Cardiac muscle cell (in vitro differentiated cells and primary cell): ENCODE results near the gene IFI27L1. TPM values are rescaled to one million over a fixed set of nuclear protein-coding genes. Genes with fewer than 3 reads are reported as not detected.

Experiments used
- DNase-seq, 2 donors: peaks; one replicate each; pipeline versions ENCODE4 v3.0.0 to v3.0.0-alpha.2; 2010 to 2017; ENCODE audit warnings: low read depth in 1 of 2, low spot score in 1 of 2
- H3K27ac ChIP-seq: fragments of 200-600 bp; sonication (generic); 2 replicates; pipeline ENCODE4 v1.5.1; 2016
- H3K27me3 ChIP-seq: fragments of 200-600 bp; sonication (generic); 2 replicates; pipeline ENCODE4 v1.6.0; 2016; ENCODE audit warnings: control low read depth
- H3K36me3 ChIP-seq: fragments of 200-600 bp; sonication (generic); 2 replicates; pipeline ENCODE4 v1.5.1; 2016; ENCODE audit warnings: control low read depth
- H3K4me1 ChIP-seq: fragments of 200-600 bp; sonication (generic); 2 replicates; pipeline ENCODE4 v1.8.1; 2017; ENCODE audit warnings: low read depth, mild to moderate bottlenecking, mixed run types
- H3K4me3 ChIP-seq: fragments of 200-600 bp; sonication (generic); 2 replicates; pipeline ENCODE4 v1.5.1; 2016; ENCODE audit warnings: mild to moderate bottlenecking
- H3K9me3 ChIP-seq: fragments of 200-600 bp; sonication (generic); 2 replicates; pipeline ENCODE4 v1.5.1; 2017; ENCODE audit warnings: low read depth, mild to moderate bottlenecking, control low read depth
- CTCF ChIP-seq: IDR thresholded peaks from 2 replicates; pipeline ENCODE4 v1.5.1; 2012; ENCODE audit warnings: low read depth, mild to moderate bottlenecking, low read length
- polyA plus RNA-seq: library from polyadenylated mRNA; unstranded; fragments of >200 nt; fragmentation: Nextera tagmentation; extraction: Ambion mirVana; gene quantifications from 2 replicates; pipeline ENCODE4 v1.2.1, GENCODE V29; 2016
- total RNA-seq: library from RNA; depleted of rRNA; stranded (reverse); fragments of >200 nt; gene quantifications from 2 replicates; pipeline ENCODE4 v1.2.3, GENCODE V29; 2016

IFI27L1 gene, protein sequence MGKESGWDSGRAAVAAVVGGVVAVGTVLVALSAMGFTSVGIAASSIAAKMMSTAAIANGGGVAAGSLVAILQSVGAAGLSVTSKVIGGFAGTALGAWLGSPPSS
- total RNA-seq: 70.1 and 75.5 TPM in 2 replicates
- polyA plus RNA-seq: 95.4 and 111 TPM in 2 replicates

- H3K4me1 ChIP-seq: peaks cover 49% of the 10 kb centered on the region
- H3K4me3 ChIP-seq: peak within 1 kb of the TSS; percentile 97
- peaks cover 8% of the 10 kb centered on the region for H3K36me3 ChIP-seq
- H3K27me3 ChIP-seq: no peaks in the 10 kb centered on the region
- no peaks in the 10 kb centered on the region for H3K9me3 ChIP-seq
- no peak for TF ChIP-seq CTCF
- peak within 1 kb of the TSS; percentile 91 for H3K27ac ChIP-seq
- DNase-seq: peak; percentile 95 to 96
Measured at GRCh38 chr14:94080621-94081385, at the start of gene IFI27L1, which contains the start of gene DDX24. Gene IFI27L1 (plus strand): TSS chr14:94081310. CDS start chr14:94096938, 15,628 bp downstream. Gene DDX24 (minus strand): TSS chr14:94081202. CDS start chr14:94079742, 1,460 bp downstream.

GRCh38 chr14:94031883-94032279 lies 49.2 kb upstream of the IFI27L1 start:
- H3K4me3 ChIP-seq: no peak overlapping the region
- no peak for DNase-seq
- H3K27ac ChIP-seq: no peak overlapping the region
- no peaks in the 10 kb centered on the region for H3K9me3 ChIP-seq
- H3K27me3 ChIP-seq: no peaks in the 10 kb centered on the region
- peaks cover 12% of the 10 kb centered on the region for H3K4me1 ChIP-seq
- no peak for TF ChIP-seq CTCF
- no peaks in the 10 kb centered on the region for H3K36me3 ChIP-seq

- Histone ChIP-seq H3K27ac (no peak overlapping the region), H3K27me3 (no peaks in the 10 kb centered on the region), H3K9me3 (no peaks in the 10 kb centered on the region), H3K4me1 (peaks cover 12% of the 10 kb centered on the region), H3K4me3 (no peak overlapping the region), H3K36me3 (no peaks in the 10 kb centered on the region)
- no peak for DNase-seq
- no peak for TF ChIP-seq CTCF
Measured at GRCh38 chr14:94034886-94035285, 46.2 kb upstream of the IFI27L1 start.

DNA sequence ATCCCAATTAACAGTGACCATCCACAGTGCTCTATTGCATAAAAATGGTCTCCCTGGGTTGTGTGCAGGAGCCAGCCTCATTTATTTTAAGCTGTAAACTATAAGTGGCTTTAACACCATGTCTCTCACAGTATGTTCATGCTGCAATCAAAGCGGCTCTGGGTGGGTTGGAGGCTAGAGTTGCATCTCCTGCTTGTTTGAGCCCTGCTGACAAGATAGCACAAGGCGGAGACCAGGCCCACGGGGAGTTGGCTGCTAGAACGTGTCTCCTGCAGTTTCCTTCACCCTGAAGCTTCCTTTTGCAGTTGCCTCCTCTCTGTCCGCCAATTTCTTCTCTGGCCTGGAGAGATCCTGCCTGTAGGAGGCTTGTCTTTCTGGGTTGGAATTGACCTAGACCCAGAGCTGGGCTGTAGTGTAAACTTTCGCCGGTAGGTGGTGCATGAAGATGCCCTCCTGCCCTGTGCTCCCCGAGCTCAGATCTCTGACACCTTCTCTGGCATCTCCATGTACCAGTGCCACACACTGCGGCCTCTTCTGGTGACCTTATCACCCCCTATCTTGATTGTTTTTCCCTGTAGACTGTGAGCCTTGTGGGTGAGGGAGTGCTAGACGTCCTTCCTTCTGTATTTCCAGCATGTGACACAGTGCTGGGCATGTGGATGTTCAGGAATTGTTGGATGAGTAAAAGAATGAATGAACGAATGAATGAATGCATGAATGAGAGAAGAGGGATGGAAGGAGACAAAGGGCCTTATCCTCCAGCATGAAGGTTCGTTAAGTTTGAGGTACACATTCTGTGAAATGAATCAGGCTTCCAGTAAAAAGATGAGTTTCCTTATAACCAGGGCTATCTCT lies 44.6 kb upstream of the IFI27L1 start:
- Histone ChIP-seq H3K4me1 (peaks cover 12% of the 10 kb centered on the region), H3K27me3 (no peaks in the 10 kb centered on the region), H3K27ac (no peak overlapping the region), H3K4me3 (no peak overlapping the region), H3K9me3 (no peaks in the 10 kb centered on the region), H3K36me3 (no peaks in the 10 kb centered on the region)
- peak; percentile 95 for TF ChIP-seq CTCF
- DNase-seq: peak; percentile 78 to 84

DNA sequence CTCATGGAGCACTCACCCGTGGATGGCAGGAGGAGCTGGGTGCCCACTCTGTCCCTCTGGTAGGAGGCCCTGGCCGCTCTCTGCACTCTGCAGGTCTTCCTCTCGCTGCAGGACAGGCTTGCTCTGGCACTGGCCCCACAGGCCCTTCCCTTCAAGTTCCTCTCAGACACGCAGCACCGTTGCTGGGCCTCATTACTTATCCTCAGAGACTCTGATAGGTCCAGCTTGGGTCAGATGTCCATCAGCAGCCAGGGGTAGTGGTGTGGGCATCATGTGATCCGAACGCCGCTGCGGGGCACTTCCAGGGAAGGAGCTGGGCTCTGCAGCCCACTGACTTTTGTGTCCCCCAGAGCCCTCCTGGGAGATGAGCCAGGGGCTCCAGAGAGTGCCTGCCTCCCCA lies 43.2 kb upstream of the IFI27L1 start:
- no peak for DNase-seq
- TF ChIP-seq CTCF: no peak
- Histone ChIP-seq H3K9me3 (no peaks in the 10 kb centered on the region), H3K4me1 (peaks cover 12% of the 10 kb centered on the region), H3K36me3 (no peaks in the 10 kb centered on the region), H3K27ac (no peak overlapping the region), H3K4me3 (no peak overlapping the region), H3K27me3 (no peaks in the 10 kb centered on the region)
